GM23338 (cell line): ENCODE data around the gene SLC2A8.

Experiments
- CREB1 ChIP-seq: fragments of 250-450 bp; sonication (Bioruptor Pico); IDR thresholded peaks from 2 replicates; pipeline ENCODE4 v1.5.0; 2020; ENCODE audit warnings: low read depth, mild to moderate bottlenecking, moderate library complexity
- EZH2 ChIP-seq: fragments of 200-600 bp; sonication (generic); IDR thresholded peaks from one replicate; pipeline ENCODE4 v1.8.0; 2017; ENCODE audit warnings: antibody characterized with exemption, mild to moderate bottlenecking, low read depth; ENCODE audit not compliant: unreplicated experiment
- EZH2phosphoT487 ChIP-seq: fragments of 200-600 bp; sonication (generic); IDR thresholded peaks from one replicate; pipeline ENCODE4 v1.8.1; 2018; ENCODE audit warnings: antibody characterized with exemption; ENCODE audit not compliant: unreplicated experiment
- POLR2AphosphoS5 ChIP-seq: IDR thresholded peaks from 2 replicates; pipeline ENCODE4 v1.6.1; 2016; ENCODE audit warnings: antibody characterized with exemption, low read depth
- STAT1 ChIP-seq: IDR thresholded peaks from one replicate; pipeline ENCODE4 v1.6.1; 2016; ENCODE audit warnings: antibody characterized with exemption; ENCODE audit not compliant: unreplicated experiment
- ZNF331 ChIP-seq: fragments of 250-450 bp; sonication (Bioruptor Pico); IDR thresholded peaks from 2 replicates; pipeline ENCODE4 v1.5.0; 2020; ENCODE audit warnings: low read depth, mild to moderate bottlenecking, moderate library complexity
- TF ChIP-seq, protein P1 (sequence below), 2 experiments: fragments of 200-600 bp in 1 of 2; sonication (generic) in 1 of 2; conservative IDR thresholded peaks; 2 replicates each; pipeline versions ENCODE4 v1.5.1 to v1.6.1; 2016 to 2017; ENCODE audit warnings: antibody characterized with exemption in 2 of 2, low read depth in 2 of 2, mild to moderate bottlenecking in 2 of 2, moderate library complexity in 1 of 2
- TF ChIP-seq, protein P2 (sequence below): IDR thresholded peaks from one replicate; pipeline ENCODE4 v1.6.1; 2018; ENCODE audit warnings: antibody characterized with exemption; ENCODE audit not compliant: unreplicated experiment

DNA sequence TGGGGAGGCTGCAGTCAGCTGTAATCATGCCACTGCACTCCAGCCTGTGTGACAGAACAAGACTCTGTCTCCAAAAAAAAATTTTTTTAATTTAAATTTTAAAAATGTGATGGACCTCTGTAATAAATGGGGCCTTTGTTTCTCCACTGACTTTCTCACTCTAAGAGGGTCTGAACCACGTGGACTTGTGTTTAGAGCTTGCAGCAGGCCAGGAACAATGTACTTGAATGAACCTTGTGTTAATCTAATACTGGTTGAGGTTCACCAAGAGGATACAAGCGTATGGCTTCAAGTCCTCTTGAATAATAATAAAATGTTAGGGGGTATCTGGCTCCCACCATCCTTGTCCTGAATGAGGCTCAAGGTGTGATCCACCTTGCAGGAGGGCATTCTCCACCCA lies 14.4 kb upstream of the SLC2A8 start:
- TF ChIP-seq, protein P1, sequence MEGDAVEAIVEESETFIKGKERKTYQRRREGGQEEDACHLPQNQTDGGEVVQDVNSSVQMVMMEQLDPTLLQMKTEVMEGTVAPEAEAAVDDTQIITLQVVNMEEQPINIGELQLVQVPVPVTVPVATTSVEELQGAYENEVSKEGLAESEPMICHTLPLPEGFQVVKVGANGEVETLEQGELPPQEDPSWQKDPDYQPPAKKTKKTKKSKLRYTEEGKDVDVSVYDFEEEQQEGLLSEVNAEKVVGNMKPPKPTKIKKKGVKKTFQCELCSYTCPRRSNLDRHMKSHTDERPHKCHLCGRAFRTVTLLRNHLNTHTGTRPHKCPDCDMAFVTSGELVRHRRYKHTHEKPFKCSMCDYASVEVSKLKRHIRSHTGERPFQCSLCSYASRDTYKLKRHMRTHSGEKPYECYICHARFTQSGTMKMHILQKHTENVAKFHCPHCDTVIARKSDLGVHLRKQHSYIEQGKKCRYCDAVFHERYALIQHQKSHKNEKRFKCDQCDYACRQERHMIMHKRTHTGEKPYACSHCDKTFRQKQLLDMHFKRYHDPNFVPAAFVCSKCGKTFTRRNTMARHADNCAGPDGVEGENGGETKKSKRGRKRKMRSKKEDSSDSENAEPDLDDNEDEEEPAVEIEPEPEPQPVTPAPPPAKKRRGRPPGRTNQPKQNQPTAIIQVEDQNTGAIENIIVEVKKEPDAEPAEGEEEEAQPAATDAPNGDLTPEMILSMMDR (conservative IDR thresholded peaks at IDR 0.05; ENCODE audit: low read depth in 2 of 2), result no peak
- TF ChIP-seq EZH2 (no peak), EZH2phosphoT487 (no peak), ZNF331 (no peak), STAT1 (no peak), POLR2AphosphoS5 (no peak), CREB1 (CRISPR knock-in tag) (no peak)
- TF ChIP-seq, protein P2, sequence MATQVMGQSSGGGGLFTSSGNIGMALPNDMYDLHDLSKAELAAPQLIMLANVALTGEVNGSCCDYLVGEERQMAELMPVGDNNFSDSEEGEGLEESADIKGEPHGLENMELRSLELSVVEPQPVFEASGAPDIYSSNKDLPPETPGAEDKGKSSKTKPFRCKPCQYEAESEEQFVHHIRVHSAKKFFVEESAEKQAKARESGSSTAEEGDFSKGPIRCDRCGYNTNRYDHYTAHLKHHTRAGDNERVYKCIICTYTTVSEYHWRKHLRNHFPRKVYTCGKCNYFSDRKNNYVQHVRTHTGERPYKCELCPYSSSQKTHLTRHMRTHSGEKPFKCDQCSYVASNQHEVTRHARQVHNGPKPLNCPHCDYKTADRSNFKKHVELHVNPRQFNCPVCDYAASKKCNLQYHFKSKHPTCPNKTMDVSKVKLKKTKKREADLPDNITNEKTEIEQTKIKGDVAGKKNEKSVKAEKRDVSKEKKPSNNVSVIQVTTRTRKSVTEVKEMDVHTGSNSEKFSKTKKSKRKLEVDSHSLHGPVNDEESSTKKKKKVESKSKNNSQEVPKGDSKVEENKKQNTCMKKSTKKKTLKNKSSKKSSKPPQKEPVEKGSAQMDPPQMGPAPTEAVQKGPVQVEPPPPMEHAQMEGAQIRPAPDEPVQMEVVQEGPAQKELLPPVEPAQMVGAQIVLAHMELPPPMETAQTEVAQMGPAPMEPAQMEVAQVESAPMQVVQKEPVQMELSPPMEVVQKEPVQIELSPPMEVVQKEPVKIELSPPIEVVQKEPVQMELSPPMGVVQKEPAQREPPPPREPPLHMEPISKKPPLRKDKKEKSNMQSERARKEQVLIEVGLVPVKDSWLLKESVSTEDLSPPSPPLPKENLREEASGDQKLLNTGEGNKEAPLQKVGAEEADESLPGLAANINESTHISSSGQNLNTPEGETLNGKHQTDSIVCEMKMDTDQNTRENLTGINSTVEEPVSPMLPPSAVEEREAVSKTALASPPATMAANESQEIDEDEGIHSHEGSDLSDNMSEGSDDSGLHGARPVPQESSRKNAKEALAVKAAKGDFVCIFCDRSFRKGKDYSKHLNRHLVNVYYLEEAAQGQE, result no peak
